Cortex of kidney (tissue), 1 donor: ENCODE measurements around the gene SLC38A1.
"Not testable (repeated sequence)": the region's sequence is repeated elsewhere in the genome, so short reads cannot be mapped to it uniquely, and the experiment has no call there.

Experiments
- DNase-seq: peaks from one replicate; lab custom pipeline; 2025; lab: John Stamatoyannopoulos, UW

The SLC38A1 gene

DNA sequence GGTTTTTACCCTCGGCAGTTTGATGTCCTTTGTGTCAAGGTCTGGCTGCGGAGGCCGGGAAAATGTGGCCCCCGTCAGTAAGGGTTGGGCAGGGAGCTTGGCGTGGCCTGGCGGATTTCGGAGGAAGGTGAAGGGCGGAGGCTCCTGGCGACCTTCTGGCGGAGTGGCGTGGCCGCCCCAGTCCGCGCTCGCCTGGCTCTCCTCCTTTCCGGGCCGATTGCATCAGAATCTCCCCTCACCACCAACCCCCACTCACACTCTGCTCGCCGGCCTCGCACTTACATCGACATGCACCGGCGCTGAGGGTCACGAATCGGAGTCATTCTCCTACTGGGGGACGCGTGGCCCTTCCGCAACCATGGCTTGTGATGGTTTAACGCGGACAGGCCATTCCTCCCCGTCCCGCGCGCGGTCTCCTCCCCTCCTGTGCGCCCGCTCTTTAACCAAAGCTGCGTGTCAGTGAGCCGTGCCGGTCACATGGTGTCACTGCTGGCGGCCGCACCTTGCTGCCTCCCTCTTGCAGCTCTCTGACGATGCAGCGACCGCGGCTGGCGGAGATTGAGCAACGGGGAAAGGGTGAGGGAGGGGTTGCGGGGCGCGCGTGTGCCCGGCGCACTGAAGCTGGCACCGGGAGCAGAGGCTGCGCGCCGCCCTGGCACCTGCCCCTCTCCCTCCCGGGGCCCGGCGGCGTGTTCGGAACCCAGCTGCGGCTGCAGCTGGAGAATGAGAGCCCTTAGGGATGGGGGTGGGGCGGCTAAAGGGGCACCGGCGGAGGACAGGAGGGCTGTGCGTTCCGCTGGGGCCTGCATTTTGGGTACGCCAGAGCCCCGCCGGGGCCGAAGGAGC, at the start of gene SLC38A1:
TSS of gene SLC38A1 (minus strand) at position 461 of the 846 bp plus-strand sequence. CDS start 29,243 bp downstream, outside the sequence.
- no peak for DNase-seq

DNA sequence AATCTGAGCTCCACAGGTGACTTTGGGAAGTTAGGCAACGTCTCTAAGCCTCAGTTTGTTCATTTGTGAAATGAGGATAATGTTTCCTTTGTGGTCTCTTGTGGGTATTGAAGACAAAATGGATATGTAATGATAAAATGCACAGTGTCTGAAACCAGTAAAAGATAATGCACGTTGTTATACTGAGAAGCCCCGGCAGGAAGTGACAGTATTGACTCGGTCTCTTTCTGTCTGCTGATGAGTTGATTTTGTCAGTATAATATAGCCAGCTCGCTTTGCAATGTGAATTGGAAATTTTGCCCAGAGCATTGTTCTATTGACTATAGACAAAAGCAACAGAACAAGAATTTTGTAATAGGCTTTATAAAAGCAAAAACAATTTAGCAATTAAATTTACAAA, 49.2 kb upstream of the SLC38A1 start:
- DNase-seq, result no peak

DNA sequence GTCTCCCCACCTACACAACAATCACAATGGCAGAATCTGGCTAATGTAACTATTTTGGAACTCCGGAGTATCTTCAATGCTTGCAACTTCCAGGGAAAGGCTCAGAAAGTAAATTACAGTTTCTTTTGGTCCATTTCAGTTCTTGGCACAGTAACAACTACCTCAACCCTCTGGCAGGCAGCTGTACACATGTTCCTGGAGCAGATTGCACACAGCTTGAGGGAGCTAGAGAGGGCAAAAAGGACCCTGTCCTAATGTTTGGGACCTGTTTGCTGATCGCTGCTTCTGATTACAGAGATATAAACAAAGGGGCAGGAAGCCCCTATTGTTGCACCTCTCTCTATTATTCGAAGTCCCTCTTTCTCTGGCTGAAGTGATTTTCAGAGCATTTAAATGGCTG, 35.2 kb upstream of the SLC38A1 start:
- no peak for DNase-seq

DNA sequence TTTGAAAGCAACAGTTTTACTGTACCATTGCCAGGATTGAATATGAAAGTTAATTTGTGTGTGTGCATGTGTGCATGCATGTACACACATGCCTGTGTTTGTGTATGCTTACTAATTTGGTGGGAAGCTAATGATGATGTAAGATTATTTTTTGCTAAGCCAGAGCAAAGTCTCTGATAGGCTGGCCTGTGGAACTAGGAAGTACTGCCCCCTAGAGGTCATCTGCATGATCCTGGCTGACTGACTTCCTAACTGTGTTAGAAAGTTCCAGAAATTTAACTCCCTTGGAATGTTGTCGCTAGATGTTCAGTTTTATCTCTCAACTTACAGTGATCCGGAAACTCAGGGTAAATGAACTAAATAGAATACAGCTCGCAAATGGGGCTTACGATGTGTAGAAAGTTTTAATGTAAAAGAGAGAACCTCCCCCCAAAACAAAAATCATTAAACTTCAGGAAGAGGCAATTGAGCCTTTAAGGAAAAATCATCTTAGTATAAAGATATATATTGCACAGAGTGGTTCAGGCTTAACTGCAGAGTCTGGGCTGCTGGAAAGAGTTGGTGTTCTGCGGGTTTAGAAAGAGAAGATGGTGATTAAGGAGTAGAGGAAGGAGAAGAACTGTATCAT, 34.3 kb upstream of the SLC38A1 start:
- DNase-seq, result no peak

DNA sequence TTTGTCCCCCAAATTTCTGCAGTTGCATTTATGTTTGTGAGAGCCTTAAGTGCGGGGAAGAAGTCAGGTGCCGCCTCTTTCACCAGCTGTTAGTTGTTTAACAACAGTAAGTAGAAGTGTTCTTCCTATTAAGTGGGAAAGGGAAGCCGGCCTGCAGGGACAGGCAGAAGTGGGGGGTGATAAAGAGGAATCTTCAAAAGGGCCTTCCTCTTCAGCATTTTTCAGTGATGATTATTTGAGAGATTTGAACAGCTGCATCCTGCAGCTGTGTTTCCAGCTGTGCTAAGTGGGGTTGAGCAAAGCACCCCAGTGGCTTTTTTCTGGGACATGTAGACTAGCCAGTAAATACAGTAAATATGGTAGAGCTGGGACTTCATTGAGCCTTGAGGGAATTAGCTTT, 32.1 kb upstream of the SLC38A1 start:
- DNase-seq, result no peak

DNA sequence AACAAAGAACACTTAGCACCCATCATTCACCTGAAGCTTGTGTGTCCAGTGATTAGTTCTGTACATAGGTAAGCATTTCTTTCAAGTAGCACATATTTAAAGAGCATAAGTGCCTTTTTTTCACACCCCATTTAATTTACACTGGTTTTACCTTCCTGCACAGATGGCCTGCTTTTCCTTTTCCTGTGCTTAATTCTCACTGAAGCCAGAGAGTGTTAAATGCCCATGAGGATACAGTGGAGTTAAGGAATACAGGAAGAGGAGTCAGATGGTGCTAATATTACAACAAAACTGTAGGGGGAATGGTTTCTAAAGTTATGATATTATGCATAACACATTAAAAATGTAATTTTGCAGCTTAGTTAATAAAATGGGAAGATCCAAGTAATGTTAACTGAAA, 31.0 kb upstream of the SLC38A1 start:
- DNase-seq, result no peak

DNA sequence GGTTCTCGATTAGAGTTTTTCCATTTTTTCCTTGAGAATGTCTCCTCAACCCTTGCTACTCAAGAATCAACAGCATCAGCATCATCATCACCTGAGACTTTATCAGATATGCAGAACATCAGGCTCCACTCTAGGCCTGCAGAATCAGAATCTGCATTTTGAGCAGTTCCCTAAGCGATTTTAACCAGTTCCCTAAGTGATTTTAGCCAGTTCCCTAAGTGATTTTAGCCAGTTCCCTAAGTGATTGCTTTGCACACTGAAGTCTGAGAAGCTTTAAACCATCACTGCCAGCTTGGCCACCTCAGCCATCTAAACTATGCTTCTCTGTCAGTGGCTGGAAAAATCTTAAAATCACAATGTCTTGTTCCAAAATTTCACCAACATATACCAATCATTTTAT, 29.4 kb upstream of the SLC38A1 start:
- DNase-seq, result no peak

DNA sequence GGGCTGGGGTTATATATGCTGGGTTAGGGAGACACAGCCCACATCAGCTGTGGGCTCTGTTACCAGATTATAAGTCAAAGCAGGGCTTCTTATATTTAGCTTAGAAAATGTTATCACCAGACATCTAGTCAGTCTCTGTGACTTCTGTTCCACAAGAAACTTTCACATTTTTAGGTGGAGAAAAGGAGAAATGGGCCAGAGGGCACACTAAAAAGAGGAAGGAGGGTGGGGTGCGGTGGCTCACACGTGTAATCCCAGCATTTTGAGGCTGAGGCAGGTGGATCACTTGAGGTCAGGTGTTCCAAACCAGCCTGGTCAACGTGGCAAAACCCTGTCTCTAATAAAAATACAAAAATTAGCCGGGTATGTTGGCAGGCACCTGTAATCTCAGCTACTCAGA, 28.0 kb upstream of the SLC38A1 start:
- no peak for DNase-seq

DNA sequence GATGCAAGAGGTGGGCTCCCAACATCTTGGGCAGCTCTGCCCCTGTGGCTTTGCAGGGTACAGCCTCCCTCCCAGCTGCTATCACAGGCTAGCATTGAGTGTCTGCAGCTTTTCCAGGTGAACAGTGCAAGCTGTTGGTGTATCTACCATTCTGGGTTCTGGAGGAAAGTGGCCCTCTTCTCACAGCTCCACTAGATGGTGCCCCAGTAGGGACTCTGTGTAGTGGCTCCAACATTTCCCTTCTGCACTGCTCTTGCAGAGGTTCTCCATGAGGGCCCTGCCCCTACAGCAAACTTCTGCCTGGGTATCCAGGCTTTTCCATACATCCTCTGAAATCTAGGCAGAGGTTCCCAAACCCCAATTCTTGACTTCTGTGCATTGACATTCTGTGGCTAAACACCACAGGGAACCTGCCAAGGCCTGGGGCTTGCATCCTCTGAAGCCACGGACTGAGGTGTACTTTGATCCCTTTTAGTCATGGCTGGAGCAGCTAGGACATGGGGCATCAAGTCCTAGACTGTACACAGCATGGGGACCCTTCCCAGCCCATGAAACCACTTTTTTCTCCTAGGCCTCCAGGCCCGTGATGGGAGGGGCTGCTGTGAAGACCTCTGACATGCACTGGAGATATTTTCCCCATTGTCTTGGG, 24.0 kb upstream of the SLC38A1 start:
- DNase-seq, result no peak

DNA sequence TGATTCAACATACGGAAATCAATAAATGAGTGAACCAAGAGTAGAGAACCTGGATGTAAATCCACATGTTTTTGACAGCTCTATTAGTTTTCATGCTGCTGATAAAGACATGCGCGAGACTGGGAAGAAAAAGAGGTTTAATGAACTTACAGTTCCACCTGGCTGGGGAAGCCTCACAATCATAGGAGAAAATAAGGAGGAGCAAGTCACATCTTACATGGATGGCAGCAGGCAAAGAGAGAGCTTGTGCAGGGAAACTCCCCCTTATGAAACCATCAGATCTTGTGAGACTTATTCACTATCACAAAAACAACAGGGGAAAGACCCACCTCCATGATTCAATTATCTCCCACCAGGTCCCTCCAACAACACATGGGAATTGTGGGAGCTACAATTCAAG, 23.1 kb upstream of the SLC38A1 start:
- DNase-seq, result not testable (repeated sequence)

DNA sequence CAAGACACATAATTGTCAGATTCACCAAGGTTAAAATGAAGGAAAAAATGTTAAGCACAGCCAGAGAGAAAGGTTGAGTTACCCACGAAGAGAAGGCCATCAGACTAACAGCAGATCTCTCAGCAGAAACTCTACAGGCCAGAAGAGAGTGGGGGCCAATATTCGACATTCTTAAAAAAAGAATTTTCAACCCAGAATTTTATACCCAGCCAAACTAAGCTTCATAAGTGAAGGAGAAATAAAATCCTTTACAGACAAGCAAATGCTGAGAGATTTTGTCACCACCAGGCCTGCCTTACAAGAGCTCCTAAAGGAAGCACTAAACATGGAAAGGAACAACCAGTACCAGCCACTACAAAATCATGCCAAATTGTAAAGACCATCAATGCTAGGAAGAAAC, 16.3 kb upstream of the SLC38A1 start:
- DNase-seq, result not testable (repeated sequence)

DNA sequence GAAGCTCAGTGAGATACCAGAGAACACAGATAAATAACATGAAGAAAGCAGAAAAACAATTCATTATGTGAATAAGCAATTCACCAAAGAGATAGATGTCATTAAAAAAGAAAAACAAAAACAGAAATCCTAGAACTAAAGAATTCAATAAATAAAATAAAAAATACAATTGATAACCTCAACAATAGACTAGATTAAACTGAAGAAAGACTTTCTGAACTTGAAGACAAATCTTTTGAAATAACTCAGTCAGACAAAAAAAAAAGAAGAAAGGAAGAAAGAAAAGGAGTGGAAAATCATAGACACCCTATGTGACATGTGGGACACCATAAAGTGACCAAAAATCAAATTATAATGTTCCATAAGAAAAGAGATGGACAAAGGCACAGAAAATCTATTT, 14.0 kb upstream of the SLC38A1 start:
- DNase-seq, result no peak

DNA sequence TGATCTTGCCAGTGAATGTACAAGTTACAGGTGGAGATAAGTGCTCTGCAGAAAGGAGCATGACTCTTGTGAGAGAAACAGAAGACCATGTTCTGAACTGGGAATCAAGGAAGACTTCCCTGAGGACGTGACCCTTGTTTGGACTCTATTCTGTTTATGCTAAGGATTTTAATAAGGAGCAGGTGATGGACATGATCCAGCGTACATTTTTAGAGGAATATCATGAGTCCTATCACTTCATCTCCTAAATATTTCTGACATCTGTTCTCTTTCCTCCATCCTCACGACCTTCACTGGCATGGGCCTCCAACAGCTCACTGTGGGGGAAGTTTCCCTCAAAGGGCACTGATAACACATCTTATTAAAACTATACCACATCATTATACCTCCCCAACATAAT, 7.9 kb upstream of the SLC38A1 start:
- no peak for DNase-seq

DNA sequence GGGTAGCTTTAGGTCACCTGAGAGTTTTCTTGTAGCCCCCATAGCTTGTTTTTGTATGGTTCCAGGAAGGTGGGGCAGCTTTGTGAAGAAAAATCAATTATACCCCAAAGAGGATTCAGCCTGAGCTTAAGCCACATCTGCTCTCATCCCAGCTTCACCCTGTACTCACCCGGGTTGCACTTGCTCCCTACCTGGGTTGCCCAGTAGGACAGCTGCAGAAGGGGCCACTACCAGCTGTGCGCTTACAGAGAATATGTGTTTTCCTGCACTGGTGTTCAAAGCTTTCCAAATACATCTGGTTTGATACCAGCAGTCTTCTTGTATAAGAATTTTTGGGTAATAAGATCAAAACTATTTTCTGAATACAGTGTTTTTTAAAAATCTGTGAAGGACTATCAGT, 3.0 kb upstream of the SLC38A1 start:
- DNase-seq, result no peak

DNA sequence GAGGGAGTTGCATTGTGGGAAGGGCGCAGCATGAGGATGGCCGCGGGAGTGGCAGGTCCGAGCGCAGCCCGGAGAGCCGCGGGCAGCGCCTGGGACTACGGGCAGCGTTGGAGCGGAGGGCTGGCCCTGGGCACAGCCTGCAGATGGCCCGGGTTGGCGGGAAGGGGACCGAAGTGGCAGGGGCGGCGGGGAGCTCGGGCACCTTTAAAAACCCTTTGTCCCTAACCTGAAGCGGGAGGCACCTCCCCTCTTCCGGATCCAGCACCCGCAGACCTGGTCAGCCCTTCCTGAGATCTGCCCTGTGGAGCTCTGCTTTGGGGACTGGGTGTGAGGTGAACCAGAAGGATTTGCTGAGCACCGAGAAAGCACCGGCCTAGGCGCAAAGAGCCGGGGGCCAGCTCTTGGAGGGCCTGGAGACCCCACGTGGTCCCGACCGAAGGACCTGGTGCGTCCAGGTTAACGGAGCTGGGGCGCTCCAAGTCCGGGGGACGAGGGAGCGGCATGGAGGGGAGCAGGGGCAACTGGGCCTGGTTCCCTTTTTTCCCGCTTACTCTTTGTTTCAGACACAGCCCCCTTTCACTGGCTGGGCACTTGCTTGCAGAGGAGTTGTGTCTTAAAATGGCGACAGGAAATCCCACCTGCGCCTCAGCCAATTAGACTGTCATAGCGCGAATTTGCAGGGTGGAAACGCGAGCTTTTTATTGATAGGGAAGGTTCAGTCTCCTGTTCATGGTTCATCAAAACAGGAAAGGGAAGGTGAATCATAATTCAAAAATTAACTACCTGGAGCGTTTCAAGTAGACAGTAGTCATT, 792 bp upstream of the SLC38A1 start:
- no peak for DNase-seq

DNA sequence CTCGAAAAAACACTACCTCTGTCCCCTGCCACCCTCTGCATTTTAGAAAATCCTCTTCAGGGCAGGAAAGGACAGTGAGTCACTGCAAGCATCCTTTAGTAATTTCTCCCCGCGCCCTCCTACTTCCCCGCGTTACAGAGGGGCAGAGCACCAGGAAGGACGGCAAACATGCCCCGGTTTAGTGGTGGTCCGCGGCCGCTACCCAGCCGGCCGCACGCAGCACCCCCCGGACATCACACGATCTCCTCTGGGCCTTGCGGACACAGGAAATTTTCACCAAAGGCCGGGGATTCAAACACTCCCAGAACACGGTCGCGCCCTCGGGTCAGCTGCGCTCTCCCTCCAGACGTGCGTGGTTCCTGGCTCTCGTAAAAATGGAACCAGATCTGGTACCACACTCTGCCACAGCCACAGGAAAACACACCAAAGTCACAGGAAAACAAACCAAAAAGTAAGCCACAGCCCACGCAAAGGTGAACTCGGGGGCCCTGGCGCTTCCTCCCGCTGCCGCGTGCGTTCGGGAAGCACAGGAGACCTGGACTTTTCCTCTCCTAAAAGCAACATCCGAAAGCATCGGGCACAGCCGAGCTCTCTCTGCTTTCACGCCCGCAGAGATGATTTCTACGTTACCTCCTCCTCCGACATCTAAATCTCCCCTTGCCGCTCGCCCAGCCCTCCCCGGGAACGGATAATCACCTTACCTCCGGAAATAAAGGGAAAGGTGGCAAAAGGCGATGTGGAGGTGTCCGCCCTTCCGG, 839 bp downstream of the SLC38A1 start:
- no peak for DNase-seq

DNA sequence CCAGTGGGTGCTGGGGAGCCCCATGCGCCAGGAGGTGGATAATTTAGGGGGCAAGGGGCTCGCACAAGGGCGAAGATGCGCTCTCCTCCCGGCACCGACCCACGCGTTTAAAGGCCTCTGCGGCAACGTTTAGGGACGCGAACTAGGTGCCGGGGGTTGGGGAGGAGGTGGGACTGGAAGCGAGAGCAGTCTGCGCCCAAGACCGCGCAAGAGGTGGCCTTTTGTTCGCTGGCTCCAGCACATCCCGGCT, 1.3 kb downstream of the SLC38A1 start:
- DNase-seq, result no peak

DNA sequence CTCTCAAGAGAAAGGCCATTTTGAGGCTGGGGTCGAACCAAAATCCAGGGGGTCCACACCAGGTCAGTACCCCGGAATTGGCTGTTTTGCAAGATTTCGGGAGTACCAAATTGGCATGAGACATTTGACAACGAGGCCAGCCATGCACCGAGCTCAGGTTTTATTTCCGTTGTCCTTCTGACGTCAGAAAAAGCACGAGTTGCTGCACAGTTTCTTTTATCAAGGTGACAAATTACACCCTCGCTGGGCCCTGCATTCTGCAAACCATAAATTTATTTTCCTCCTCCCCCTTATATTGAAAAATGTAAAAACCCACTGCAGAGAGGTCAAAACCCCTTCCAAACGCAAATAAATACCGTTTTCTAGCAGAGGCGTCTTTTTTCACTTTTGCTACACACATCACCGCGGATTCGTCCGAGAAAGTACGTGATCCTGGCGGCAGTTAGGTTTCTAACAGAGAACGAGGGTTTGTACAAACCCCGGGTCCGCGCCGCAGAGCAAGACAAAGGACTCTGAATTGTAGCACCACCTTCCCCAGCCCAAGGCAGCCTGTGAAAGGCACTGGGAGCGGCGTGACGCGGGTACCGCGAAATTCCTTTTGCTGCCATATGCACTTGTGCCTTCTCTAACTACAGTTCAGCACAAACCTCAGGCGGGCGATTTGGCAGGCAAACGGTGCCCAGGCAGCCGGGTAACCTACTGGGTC, 1.8 kb downstream of the SLC38A1 start:
- DNase-seq, result no peak

DNA sequence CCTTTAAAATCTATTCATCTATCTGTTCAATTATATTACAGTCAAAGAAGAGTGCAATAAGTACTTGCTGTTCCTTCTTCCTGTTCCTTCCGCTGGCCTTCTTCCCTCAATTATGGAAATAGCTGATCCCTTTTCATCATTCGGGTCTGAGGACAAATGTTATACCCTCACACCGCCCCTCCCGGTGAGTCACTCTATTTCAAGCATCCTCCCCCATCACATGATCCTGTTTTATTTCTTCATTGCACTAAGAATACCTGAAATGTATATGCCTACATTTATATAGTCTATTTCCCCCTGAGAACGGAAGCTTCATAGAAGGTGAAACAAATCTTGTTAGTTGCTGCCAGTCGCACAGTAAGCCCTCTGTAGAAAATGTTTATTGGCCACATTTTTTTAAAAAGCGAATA, 2.5 kb downstream of the SLC38A1 start:
- DNase-seq, result no peak

DNA sequence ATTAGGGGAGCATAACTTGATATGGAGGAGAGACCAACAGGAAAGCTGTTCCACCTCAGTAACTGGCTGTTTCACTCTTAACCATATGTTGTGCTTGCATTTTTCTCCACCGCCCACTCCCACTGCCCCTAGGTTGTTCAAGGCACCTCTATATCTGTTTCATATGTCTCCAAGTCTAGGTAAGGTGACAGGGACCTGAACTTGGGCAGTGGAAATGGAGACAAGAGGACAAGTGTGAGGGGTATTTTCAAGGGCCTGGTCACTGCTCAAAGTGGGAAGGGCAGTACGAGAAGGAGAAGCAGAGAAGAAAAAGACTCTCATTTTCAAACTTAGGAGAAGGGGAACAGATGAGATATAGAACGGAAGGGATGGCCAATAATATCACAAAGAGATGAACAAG, 3.1 kb downstream of the SLC38A1 start:
- DNase-seq, result no peak

DNA sequence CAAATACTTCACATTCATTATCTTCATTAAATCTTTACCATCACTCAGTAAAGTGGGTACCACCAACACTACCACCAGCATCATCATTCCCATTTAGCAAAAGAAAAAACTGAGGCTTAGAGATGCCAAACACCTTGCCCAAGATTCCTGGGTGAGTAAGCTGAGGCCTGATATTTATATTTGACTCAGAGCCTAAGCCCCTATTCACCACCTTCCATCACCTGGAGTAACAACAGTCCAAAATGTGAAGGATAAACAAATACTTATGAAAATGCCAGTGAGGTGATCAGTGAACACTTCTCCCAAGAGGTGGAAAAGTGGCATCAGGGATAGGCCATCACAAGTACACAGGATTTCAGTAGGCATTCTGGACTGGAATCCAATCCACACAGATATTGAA, 3.7 kb downstream of the SLC38A1 start:
- no peak for DNase-seq
